GM21576 (cell line): ENCODE measurements around the gene PIGB.
A peak's percentile ranks its signal among the peaks of the same experiment; 100 is the strongest.
"Not testable (repeated sequence)": the region's sequence is repeated elsewhere in the genome, so short reads cannot be mapped to it uniquely, and the experiment has no call there.

Experiments used
- ATAC-seq: cut with Tn5 transposase; IDR thresholded peaks from one replicate; pipeline ENCODE4 v1.9.1; 2021; ENCODE audit warnings: mild to moderate bottlenecking, moderate library complexity; ENCODE audit not compliant: unreplicated experiment

The PIGB gene

GRCh38 chr15:55318588-55319494 is at the start of gene PIGB, which contains the start of gene PIGBOS1:
Gene PIGB, plus strand, starts transcription at chr15:55319222. Its CDS starts 29 bp downstream, at chr15:55319251.
Gene PIGBOS1, minus strand, starts transcription at chr15:55319123. Its CDS starts 1,331 bp downstream, at chr15:55317792.
- ATAC-seq, result peak; percentile 91

DNA sequence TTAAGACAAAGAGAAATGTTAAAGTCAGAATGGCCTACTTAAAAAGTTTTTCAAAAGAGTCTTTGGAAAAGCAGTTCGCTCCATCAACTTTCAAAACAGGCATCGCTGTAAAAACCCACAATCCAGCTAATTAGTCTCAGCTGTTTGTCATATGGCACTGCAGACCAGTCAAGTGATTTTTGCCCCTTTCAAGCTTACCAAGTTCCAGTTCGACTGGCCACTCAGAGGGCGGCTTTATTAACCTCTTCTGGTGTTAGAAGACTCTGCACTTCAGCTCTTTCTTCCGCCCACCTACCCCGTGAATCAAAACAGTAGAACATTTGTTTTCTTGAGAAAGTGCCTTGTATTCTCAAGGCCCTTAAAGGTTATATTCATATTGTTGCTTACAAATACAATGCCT is 48.7 kb upstream of the PIGB start:
- ATAC-seq, result no peak

DNA sequence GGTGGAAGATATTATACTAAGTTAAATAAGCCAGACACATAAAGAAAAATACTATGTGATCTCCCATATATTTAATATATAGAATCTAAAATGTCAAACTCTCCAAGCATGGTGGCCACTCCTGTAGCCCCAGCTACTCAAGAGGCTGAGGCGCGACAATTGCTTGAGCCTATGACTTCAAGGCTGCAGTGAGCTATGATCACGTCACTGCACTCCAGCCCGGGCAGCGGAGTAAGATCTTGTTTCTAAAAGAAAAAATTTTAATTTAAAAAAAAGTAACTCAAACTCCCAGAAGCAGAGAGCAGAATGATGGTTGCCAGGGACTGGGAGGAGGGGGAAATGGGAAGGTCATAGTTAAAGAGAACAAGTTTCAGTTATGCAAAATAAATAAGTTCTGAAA is 42.7 kb upstream of the PIGB start:
- ATAC-seq, result no peak

DNA sequence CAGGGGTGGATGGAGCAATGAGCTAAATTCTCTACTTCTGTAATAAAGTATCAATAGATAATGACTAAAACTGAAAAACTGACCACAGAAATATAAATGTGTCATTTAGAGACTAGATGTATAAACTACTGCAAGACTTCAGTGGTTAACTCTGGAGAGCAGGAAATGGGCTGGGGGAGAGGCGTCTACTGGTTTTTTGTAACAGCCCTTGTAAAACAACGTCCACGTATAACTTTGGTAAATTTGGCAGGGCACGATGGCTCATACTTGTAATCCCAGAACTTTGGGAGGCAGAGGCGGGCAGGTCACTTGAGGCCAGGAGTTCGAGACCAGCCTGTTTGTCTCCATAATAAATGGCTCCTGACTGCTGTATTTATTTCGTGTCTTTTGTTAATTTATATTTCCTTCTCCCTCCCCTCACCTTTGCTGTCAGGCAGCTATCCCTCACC is 41.9 kb upstream of the PIGB start:
- peak; percentile 43 for ATAC-seq

DNA sequence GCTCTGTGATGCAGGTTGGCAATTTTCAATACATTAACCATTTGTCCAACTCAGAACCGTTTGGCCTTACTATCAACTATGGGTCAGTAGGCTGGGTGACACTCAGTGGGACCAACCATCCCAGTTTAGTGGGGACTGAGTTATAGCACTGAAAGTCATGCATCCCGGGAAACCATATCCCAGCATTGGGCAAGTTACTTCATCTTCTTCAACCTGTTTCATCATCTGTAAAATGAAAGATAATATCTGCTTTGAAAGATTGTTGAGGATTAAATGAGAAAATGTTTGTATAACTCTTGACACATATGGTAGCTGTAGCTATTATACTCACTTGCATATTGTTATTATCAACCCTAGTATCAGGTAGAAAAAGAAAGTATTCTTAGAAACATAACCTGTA is 41.3 kb upstream of the PIGB start:
- ATAC-seq, result no peak

- no peak for ATAC-seq
These were observed 39.8 kb upstream of the PIGB start for GRCh38 chr15:55279100-55279745.

DNA sequence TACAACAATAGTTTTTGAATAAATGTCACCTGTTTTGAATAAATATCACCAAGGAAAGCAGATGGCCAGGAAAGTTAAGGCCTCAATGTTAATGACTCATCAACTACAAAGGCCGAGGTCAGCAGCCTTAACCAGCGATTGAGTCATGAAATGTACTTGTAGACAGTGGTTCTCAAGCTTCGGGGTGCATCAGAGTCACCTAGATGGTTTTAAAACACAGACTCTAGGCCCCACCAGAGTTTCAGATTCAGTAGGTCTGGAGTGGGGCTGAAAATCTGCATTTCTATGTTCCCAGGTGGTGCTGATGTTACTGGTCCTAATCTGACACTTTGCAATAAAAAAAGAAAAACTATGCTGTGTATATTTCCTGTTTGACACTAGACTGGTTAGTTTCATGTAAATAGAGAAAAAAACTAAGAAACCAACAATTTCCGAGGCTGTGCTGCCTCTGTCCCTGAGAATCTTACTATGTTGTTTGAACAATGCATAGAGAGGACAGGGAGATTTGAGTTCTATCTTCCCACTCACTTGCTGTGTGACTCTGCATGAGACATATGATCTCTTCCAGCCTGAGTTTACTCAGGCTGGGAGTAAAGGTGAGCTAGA is 39.2 kb upstream of the PIGB start:
- peak; percentile 80 for ATAC-seq

DNA sequence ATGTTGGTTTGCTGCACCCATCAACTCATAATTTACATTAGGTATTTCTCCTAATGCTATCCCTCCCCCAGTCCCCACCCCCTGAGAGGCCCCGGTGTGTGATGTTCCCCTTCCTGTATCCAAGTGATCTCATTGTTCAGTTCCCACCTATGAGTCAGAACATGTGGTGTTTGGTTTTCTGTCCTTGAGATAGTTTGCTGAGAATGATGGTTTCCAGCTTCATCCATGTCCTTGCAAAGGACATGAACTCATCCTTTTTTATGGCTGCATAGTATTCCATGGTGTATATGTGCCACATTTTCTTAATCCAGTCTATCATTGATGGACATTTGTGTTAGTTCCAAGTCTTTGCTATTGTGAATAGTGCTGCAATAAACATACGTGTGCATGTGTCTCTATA is 38.4 kb upstream of the PIGB start:
- not testable (repeated sequence) for ATAC-seq

- ATAC-seq, result no peak
These were observed 37.3 kb upstream of the PIGB start for GRCh38 chr15:55281517-55282228.

DNA sequence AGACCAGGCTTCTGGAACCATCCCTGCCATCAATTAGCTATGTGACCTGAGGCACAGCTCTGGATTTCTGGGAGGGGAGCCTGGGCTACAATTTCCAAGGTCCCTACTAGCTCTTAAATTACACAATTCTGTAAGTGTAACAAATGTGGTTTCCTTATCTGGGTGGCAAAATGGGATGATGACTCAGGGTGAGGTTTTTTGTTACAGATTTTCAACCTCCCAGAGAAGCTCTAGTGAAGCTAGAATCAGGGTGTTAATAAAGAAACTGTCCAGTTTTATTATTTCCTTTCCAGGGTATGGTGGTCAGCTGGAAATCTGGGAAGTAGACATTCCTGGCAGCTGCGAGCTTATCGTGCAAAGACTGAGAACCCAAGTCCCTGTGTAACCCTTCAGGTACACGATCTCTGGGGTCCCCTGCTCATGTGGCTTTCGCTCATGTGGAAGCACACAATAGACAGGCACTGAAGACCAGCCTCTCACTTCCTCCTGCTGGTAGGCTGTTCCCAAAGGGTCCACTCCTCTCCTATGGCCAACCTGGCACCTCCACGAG is 36.7 kb upstream of the PIGB start:
- no peak for ATAC-seq

- no peak for ATAC-seq
These were observed 35.5 kb upstream of the PIGB start for GRCh38 chr15:55283379-55284147.

DNA sequence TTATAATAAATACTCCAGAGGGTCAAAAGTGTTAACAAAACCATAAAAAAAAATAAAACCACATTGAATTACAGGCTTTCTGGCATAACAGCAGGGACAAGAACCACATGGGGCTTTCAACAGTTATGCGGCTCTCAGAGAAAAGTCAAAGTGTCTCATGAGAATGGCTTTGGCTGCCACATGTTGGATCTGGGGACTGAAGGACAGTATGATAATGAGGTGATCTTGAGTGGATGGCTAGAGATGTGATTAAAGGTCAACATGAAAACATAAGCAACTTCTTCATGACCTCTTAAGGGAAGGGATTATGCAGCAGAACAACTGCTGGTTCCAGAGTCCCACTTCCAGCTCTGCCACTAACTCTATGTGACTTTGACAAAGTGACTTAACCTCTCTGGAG is 34.6 kb upstream of the PIGB start:
- ATAC-seq, result no peak

- ATAC-seq, result not testable (repeated sequence)
These were observed 32.4 kb upstream of the PIGB start for GRCh38 chr15:55286442-55287189.

GRCh38 chr15:55288006-55288717 is 30.9 kb upstream of the PIGB start:
- ATAC-seq, result no peak

DNA sequence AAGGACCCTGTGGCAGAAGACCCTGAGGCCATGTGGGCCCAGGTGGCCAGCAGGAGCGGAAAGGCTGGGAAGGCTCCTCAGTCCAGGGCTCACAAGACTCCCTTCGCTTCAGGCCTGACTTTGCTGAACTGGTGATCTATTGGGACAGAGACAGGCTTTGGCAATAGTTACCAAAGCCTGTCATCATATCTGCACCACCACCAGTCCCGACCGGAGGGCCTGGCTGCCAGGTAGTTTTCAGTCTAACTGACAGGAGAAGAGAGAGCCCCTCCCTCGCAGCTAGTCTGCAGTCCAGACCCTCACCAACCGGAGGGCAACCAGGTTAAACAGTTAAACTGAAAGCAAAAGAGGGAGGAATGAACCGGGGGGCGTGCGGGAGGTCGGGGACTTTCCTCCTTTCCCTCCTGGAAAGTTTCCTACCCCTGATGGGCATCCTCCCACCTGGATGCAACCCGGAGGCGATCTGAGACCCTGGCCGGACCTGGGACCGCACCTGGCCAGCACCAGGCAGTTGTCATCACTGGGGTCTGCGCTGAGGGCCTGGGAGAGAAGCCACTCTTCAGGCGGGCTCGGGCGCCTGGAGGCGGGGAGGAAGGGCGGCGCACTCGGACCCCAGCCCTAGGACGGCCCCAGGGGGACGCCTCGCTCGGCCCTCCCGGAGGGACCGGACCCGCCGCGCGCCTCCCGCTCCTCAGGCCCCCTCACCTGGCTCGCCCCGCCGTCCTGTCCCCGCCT is 29.8 kb upstream of the PIGB start:
- ATAC-seq, result peak; percentile 35

DNA sequence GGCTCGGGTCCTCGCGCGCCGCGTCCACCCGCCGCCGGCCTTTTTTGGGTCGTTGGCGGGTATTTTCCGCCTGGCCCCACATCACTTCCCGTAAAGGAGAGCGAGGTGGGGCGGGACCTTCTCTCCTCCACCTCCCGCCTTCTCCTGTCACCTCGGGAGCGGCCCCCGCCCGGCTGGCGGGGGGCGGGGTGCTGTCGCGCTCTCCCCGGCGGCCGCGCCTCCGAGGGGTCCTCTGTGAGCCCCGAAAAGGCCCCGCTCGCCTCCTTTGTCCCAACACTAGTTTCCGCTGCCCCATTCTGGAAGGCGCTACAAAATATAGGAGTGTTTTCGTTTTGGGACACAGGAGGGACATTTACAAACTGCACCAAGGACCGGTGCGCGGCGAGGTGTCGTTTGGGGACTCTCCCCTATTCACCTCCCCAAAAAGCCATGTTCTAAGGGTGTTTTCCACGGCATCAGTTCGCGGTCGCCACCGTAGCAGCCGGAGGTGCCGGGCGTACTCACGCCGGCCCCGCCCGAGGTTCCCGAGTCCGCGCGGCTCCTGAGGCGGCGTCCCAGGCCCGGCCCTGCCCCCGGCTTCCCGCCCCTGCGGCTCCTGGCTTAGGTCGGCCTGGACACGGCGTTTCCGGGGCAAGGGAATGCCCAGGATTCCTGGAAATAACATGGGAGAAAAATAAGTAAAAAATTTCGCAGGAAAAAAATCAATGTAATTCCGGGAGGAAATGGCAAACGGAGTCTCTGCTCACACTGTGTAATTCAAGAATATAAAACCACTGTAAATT is 29.1 kb upstream of the PIGB start, which contains the start of gene RAB27A:
Gene RAB27A (minus strand): TSS at position 68 of the 782 bp plus-strand sequence. CDS start 54,879 bp downstream, outside the sequence.
- peak; percentile 59 for ATAC-seq

DNA sequence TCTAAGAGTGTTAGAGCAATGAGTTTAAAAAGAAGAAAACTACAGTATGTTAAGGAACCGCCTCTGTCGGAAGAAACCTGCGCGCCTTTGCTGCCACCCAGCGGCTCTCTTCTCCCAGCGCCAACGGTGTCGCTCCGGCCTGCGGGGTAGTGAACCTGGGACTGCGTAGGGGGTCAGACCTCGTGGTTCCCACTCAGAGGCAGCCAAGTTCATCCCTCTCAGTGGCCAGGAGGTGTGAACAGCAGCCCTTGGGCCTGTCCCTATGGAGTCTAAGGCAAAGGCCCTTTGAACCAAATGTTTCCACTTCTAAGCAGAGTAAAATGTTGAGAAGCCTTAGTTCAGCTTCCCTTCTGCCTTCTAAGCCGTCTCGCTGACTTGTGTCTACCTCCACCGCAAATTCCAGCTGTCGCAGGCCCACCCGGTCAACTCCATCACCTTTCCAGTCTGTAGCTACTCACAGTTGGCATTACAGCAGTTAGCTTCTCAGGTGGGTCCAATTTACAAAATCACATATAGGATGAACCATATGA is 28.4 kb upstream of the PIGB start:
- ATAC-seq, result peak; percentile 69
